H9 (cell line): ENCODE results near the gene DKK3. TPM values are rescaled to one million over a fixed set of nuclear protein-coding genes. Genes with fewer than 3 reads are reported as not detected.

Experiments used
- DNase-seq: peaks from one replicate; pipeline ENCODE4 v3.0.0-alpha.2; 2017
- H2AFZ ChIP-seq: one replicate; pipeline ENCODE4 v1.6.1; 2013; ENCODE audit warnings: mild to moderate bottlenecking, low read length, control low read depth, moderate library complexity
- H2AK5ac ChIP-seq: 2 replicates; pipeline ENCODE4 v1.6.1; 2013; ENCODE audit warnings: low read length, control low read depth, mixed read lengths; ENCODE audit not compliant: insufficient read length
- H2BK120ac ChIP-seq: one replicate; pipeline ENCODE4 v1.6.1; 2013; ENCODE audit warnings: low read depth, mild to moderate bottlenecking, low read length, control low read depth, inconsistent platforms; ENCODE audit not compliant: poor library complexity, severe bottlenecking
- H2BK12ac ChIP-seq: 2 replicates; pipeline ENCODE4 v1.6.1; 2013; ENCODE audit warnings: low read length, control low read depth, mixed read lengths, low read depth; ENCODE audit not compliant: insufficient read length
- H2BK15ac ChIP-seq: 2 replicates; pipeline ENCODE4 v1.6.1; 2013; ENCODE audit warnings: low read depth, low read length, control low read depth
- H2BK20ac ChIP-seq: one replicate; pipeline ENCODE4 v1.6.1; 2013; ENCODE audit warnings: low read depth, mild to moderate bottlenecking, low read length, control low read depth, inconsistent platforms; ENCODE audit not compliant: poor library complexity, severe bottlenecking
- H2BK5ac ChIP-seq: 2 replicates; pipeline ENCODE4 v1.6.1; 2013; ENCODE audit warnings: low read length, control low read depth, mixed read lengths; ENCODE audit not compliant: insufficient read length
- H3K14ac ChIP-seq: 2 replicates; pipeline ENCODE4 v1.6.1; 2013; ENCODE audit warnings: low read length, control low read depth; ENCODE audit not compliant: insufficient read depth
- H3K18ac ChIP-seq: 2 replicates; pipeline ENCODE4 v1.6.1; 2013; ENCODE audit warnings: low read depth, mild to moderate bottlenecking, mixed read lengths, low read length, control low read depth; ENCODE audit not compliant: insufficient read length
- H3K23ac ChIP-seq: 2 replicates; pipeline ENCODE4 v1.6.1; 2013; ENCODE audit warnings: low read length, control low read depth, mixed read lengths, low read depth; ENCODE audit not compliant: insufficient read length
- H3K23me2 ChIP-seq: 2 replicates; pipeline ENCODE4 v1.6.1; 2013; ENCODE audit warnings: low read depth, mild to moderate bottlenecking, mixed read lengths, low read length, control low read depth; ENCODE audit not compliant: insufficient read length, poor library complexity, severe bottlenecking
- H3K27ac ChIP-seq: 2 replicates; pipeline ENCODE4 v1.5.1; 2013; ENCODE audit warnings: low read length, control low read depth, mixed read lengths, low read depth; ENCODE audit not compliant: insufficient read length
- H3K27me3 ChIP-seq: 2 replicates; pipeline ENCODE4 v1.6.1; 2013; ENCODE audit warnings: low read length, control low read depth, inconsistent platforms; ENCODE audit not compliant: insufficient read depth
- H3K4ac ChIP-seq: 2 replicates; pipeline ENCODE4 v1.6.1; 2013; ENCODE audit warnings: low read depth, mild to moderate bottlenecking, control low read depth, inconsistent platforms, low read length, moderate library complexity
- H3K4me1 ChIP-seq: 2 replicates; pipeline ENCODE4 v1.6.1; 2013; ENCODE audit warnings: low read length, control low read depth, inconsistent platforms; ENCODE audit not compliant: insufficient read depth
- H3K4me2 ChIP-seq: 2 replicates; pipeline ENCODE4 v1.6.1; 2013; ENCODE audit warnings: low read length, control low read depth, mixed read lengths; ENCODE audit not compliant: insufficient read length, insufficient read depth
- H3K56ac ChIP-seq: 2 replicates; pipeline ENCODE4 v1.6.1; 2013; ENCODE audit warnings: low read depth, mild to moderate bottlenecking, mixed read lengths, low read length, control low read depth; ENCODE audit not compliant: insufficient read length
- H3K79me1 ChIP-seq: 2 replicates; pipeline ENCODE4 v1.6.1; 2013; ENCODE audit warnings: low read depth, mild to moderate bottlenecking, moderate library complexity, low read length, control low read depth, inconsistent platforms; ENCODE audit not compliant: insufficient read depth, poor library complexity, severe bottlenecking
- H3K79me2 ChIP-seq: 2 replicates; pipeline ENCODE4 v1.6.1; 2013; ENCODE audit warnings: low read length, control low read depth, inconsistent platforms; ENCODE audit not compliant: insufficient read depth
- H3K9ac ChIP-seq: 2 replicates; pipeline ENCODE4 v1.6.1; 2013; ENCODE audit warnings: low read length, control low read depth, mixed read lengths; ENCODE audit not compliant: insufficient read length; ENCODE audit errors: extremely low read depth
- H3K9me3 ChIP-seq: one replicate; pipeline ENCODE4 v1.6.1; 2013; ENCODE audit warnings: low read depth, low read length, inconsistent platforms; ENCODE audit not compliant: control insufficient read depth
- H3T11ph ChIP-seq: one replicate; pipeline ENCODE4 v1.6.1; 2013; ENCODE audit warnings: mild to moderate bottlenecking, low read length, control low read depth, inconsistent platforms
- H4K20me1 ChIP-seq: one replicate; pipeline ENCODE4 v1.6.1; 2013; ENCODE audit not compliant: control insufficient read depth, insufficient read length, insufficient read depth
- H4K5ac ChIP-seq: 2 replicates; pipeline ENCODE4 v1.6.1; 2013; ENCODE audit warnings: low read depth, mild to moderate bottlenecking, mixed read lengths, low read length, control low read depth; ENCODE audit not compliant: insufficient read length
- H4K8ac ChIP-seq: replicated peaks from 2 replicates; pipeline ENCODE4 v1.6.1; 2013; ENCODE audit warnings: low read length, control low read depth, mixed read lengths, low read depth; ENCODE audit not compliant: insufficient read length
- H4K91ac ChIP-seq: 2 replicates; pipeline ENCODE4 v1.6.1; 2013; ENCODE audit warnings: low read depth, mild to moderate bottlenecking, moderate library complexity, mixed read lengths, low read length, control low read depth; ENCODE audit not compliant: insufficient read length
- H3K27ac Mint-ChIP-seq, 3 experiments: 2 replicates in 2 of 3; 3 replicates in 1 of 3; pipeline ENCODE4 v1.8.0; 2020 to 2021; ENCODE audit warnings: mixed read lengths in 3 of 3, mild to moderate bottlenecking in 1 of 3, moderate library complexity in 1 of 3
- H3K27me3 Mint-ChIP-seq: 2 replicates; pipeline ENCODE4 v1.8.0; 2021; ENCODE audit warnings: low read depth, mild to moderate bottlenecking, moderate library complexity, mixed read lengths
- H3K36me3 Mint-ChIP-seq, 3 experiments: 2 replicates in 2 of 3; 3 replicates in 1 of 3; pipeline ENCODE4 v1.8.0; 2020 to 2021; ENCODE audit warnings: low read depth in 3 of 3, mixed read lengths in 3 of 3; ENCODE audit not compliant: insufficient read depth in 1 of 3
- H3K4me1 Mint-ChIP-seq, 2 experiments: 2 replicates each; pipeline ENCODE4 v1.8.0; 2020; ENCODE audit warnings: mixed read lengths in 2 of 2
- H3K4me3 Mint-ChIP-seq, 2 experiments: 2 replicates in 1 of 2; 3 replicates in 1 of 2; pipeline ENCODE4 v1.8.0; 2020 to 2021; ENCODE audit warnings: mild to moderate bottlenecking in 2 of 2, mixed read lengths in 2 of 2, moderate library complexity in 1 of 2
- H3K9me3 Mint-ChIP-seq, 2 experiments: 2 replicates in 1 of 2; 3 replicates in 1 of 2; pipeline ENCODE4 v1.8.0; 2020; ENCODE audit warnings: mild to moderate bottlenecking in 2 of 2, mixed read lengths in 2 of 2, moderate library complexity in 1 of 2
- WGBS: extraction: QIAGEN DNeasy Blood & Tissue Kit; methylation state at CpG from one replicate; pipeline ENCODE4 v1.1.7; 2013; ENCODE audit warnings: missing lambda C conversion rate, low lambda C conversion rate, mixed read lengths; ENCODE audit not compliant: insufficient read length; ENCODE audit errors: extremely low coverage; 5-methylcytosine and 5-hydroxymethylcytosine counted together
- total RNA-seq: library from RNA; stranded (reverse); gene quantifications from 2 replicates; pipeline ENCODE4 v1.2.1, GENCODE V29; 2021
- TF ChIP-seq, protein P1 (sequence below): fragments of 200-600 bp; sonication (generic); conservative IDR thresholded peaks from 3 replicates; pipeline ENCODE4 v1.8.0; 2021; ENCODE audit warnings: antibody characterized with exemption, mild to moderate bottlenecking

The DKK3 gene
- total RNA-seq, 1 experiment from 2014 or later, result 17.1 TPM

DNA sequence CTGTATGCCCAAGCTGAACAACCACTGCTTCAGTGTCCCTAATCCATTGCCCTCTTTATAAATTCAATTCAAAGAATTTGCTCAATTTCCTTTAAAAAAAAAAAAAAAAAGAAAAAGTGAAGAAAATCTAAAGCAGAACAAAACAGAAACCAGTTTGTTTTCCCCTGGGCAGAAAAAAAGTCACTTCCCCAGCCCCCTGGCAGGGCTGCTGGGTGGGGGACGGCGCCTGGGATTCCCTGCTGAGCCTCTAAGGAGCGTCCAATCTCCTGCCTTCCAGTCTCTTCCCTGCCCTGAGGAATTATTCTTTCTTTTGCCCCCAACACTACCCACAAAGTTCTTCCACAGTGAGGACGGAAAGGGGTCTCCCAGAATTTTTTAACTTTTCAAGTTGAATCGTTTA lies 23.9 kb downstream of the DKK3 start:
- no peak overlapping the region for H4K5ac ChIP-seq
- no peaks in the 10 kb centered on the region for H4K20me1 ChIP-seq
- no peaks in the 10 kb centered on the region for H3K79me1 ChIP-seq
- H3T11ph ChIP-seq, result no peak overlapping the region
- H3K14ac ChIP-seq, result no peak overlapping the region
- no peak overlapping the region for H4K91ac ChIP-seq
- no peak overlapping the region for H3K23ac ChIP-seq
- peaks cover 0 to 2% of the 10 kb centered on the region in 2 experiments; a peak in 1 of 5 replicates for H3K9me3 Mint-ChIP-seq
- H3K4me2 ChIP-seq, result no peak overlapping the region
- H2AFZ ChIP-seq, result no peak overlapping the region
- H3K27me3 ChIP-seq, result no peaks in the 10 kb centered on the region
- H3K23me2 ChIP-seq, result no peaks in the 10 kb centered on the region
- peaks cover 3% of the 10 kb centered on the region; the same call in 1 of the 2 replicates for H3K4me1 ChIP-seq
- H3K18ac ChIP-seq, result no peak overlapping the region
- H3K79me2 ChIP-seq, result no peaks in the 10 kb centered on the region
- no peak overlapping the region for H3K4ac ChIP-seq
- H3K4me3 Mint-ChIP-seq, result no peak overlapping the region
- H2BK5ac ChIP-seq, result no peak overlapping the region
- no peak overlapping the region for H2BK20ac ChIP-seq
- no peak overlapping the region for H2BK12ac ChIP-seq
- H3K27me3 Mint-ChIP-seq, result no peaks in the 10 kb centered on the region
- TF ChIP-seq, protein P1, sequence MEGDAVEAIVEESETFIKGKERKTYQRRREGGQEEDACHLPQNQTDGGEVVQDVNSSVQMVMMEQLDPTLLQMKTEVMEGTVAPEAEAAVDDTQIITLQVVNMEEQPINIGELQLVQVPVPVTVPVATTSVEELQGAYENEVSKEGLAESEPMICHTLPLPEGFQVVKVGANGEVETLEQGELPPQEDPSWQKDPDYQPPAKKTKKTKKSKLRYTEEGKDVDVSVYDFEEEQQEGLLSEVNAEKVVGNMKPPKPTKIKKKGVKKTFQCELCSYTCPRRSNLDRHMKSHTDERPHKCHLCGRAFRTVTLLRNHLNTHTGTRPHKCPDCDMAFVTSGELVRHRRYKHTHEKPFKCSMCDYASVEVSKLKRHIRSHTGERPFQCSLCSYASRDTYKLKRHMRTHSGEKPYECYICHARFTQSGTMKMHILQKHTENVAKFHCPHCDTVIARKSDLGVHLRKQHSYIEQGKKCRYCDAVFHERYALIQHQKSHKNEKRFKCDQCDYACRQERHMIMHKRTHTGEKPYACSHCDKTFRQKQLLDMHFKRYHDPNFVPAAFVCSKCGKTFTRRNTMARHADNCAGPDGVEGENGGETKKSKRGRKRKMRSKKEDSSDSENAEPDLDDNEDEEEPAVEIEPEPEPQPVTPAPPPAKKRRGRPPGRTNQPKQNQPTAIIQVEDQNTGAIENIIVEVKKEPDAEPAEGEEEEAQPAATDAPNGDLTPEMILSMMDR, result no peak
- no peak overlapping the region for H3K56ac ChIP-seq
- H3K9ac ChIP-seq, result no peak overlapping the region
- H3K27ac Mint-ChIP-seq, result no peak overlapping the region
- H3K4me1 Mint-ChIP-seq, result peaks cover 20 to 21% of the 10 kb centered on the region in 2 experiments
- peak; percentile 15 for DNase-seq
- no CpG with 5 or more reads among the region's 5 CpGs for WGBS
- no peaks in the 10 kb centered on the region for H3K9me3 ChIP-seq
- no peak overlapping the region for H3K27ac ChIP-seq
- H2AK5ac ChIP-seq, result no peak overlapping the region
- no peak overlapping the region for H2BK15ac ChIP-seq
- H3K36me3 Mint-ChIP-seq, result peaks cover 0 to 8% (median 6%) of the 10 kb centered on the region in 3 experiments; a peak in 6 of 7 replicates
- H4K8ac ChIP-seq, result no peak overlapping the region
- no peak overlapping the region for H2BK120ac ChIP-seq
